HG02852 (cell line): ENCODE data around the gene MAPK14.
"Not testable (repeated sequence)": the region's sequence is repeated elsewhere in the genome, so short reads cannot be mapped to it uniquely, and the experiment has no call there.

ENCODE experiments used
- ATAC-seq: cut with Tn5 transposase; IDR thresholded peaks from one replicate; pipeline ENCODE4 v1.9.1; 2021; ENCODE audit warnings: mild to moderate bottlenecking, moderate library complexity; ENCODE audit not compliant: unreplicated experiment

The MAPK14 gene

GRCh38 chr6:36120979-36121786 is 93.6 kb downstream of the MAPK14 start:
- no peak for ATAC-seq

DNA sequence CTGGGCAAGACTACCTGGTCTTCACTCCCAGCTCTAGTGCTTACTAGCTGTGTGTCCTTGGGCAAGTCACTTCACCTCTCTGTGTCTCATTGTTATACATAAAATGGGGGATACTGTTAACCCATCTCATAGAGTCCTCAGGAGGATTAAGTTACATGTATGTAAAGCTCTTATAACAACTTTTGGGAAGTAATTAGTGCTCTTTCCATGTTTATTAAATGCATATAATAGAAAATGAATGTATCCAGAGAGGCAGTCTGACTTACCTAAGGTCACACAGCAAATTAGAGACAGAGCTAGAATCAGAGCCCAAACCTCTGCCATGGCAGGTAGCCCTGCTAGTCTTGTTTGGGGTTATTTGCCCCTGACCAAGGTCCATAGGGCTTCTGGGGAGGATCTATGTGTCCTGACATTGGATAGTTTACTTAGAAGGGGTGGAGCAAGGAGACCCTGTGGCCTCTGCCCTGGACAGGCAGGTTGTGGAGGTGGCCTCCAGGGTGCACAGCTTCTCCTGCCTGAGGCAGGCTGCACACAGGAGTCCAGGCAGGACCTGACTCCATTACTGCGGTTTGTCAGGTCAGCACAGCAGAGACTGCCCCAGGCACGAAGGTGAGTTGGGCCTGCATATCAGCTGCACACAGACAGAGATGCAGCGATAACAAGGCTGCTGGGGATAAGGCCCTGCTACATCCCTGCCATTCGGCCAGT is 94.3 kb downstream of the MAPK14 start:
- ATAC-seq: no peak

- ATAC-seq: no peak
Observed at GRCh38 chr6:36122495-36123269, 95.1 kb downstream of the MAPK14 start.

DNA sequence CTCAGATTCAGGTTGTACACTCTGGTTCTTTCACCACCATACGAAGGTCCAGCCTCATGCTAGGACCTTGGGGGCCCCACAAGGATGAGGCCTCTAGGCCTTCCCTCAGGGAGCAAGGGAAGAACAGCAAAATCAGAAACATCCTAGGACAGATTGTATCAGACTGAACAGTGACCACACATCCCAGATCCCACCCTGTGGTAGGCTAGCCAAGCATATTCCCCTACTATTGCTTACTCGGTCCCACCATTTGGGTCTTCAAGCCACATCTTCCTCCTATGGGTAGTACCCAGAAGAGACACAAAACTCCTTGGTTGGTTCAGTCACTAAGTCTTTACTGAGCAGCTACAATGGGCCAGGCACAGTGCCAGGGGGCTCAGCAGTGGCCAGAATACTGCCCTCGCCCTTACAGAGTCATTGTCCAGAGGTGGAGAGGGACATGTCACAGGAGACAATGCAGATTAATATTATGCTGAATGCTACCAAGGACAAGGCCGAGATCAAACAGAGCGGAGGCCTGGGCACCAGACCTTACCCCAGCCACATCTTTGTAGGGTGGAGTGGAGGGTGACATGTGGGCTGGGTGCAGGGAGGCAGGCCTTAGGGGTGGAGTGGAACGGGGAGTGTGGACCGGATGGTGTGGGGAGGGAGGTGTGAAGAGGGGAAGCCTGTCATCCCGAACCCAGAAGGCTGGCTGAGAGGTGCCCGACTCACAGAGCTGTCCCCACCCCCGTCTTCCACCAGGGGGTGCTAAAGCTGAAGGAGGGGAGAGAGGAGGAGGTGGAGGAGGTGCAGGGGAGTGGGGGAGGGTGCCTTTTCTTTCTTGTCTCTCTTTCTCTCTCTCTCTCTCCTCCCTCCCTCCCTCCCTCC is 95.9 kb downstream of the MAPK14 start:
- ATAC-seq: peak; percentile 62

GRCh38 chr6:36124346-36124745 is 96.7 kb downstream of the MAPK14 start:
- ATAC-seq: not testable (repeated sequence)

DNA sequence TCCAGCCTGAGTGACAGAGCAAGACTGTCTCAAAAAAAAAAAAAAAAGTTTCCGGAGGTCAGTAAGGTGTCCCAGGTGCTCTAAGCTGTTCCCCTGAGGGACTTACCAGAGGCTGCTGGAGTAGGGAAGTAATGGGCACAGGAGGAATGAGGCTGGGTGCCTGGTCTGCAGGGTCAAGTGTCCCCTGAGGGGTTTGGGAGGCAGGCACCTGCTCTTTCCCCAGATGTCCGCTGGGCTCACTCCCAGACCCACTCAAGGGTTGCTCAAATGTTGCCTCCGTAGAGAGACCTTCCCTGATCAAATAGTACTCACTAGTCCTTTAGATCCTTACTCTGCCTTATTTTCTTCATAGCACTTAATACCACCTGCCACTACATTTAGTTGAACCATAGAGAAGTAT is 97.3 kb downstream of the MAPK14 start:
- no peak for ATAC-seq

DNA sequence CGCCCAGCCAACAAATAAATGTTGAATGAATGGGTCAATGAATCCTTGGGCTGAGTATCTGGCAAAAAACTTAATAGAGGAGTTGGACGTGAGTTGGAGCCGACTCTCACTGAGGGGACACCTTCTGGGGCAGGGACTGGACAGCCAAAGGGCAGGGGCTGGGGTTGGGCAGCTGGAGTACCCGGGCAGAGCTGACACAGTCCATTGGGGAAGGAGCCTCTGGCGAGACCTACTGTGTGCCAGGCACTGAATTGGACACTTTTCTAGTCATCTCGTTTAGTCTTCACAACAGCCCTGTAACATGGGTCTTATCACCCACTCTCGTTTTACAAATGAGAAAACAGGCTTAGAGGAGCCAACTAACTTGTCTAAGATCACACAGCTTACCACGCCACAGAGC is 98.0 kb downstream of the MAPK14 start:
- no peak for ATAC-seq

DNA sequence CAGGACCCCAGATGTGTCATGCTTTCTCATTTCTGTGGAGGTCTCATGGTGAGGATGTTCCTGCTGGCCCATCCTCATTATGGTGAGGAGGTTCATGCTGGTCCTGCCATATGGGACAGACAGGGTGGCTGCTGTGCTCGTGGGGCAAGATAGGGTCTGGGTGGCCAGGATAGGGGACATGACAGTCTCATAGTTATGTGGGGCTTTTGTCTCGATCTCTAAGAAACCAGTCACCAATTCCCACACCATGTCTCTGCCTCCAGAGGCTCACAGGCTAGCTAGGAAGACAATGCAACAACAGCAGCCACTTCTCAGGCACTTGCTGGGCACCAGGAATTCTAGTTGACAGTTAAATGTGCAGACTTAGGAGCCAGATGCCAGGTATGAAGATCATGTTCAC is 98.5 kb downstream of the MAPK14 start:
- ATAC-seq: no peak

- no peak for ATAC-seq
Observed at GRCh38 chr6:36126553-36127458, 99.2 kb downstream of the MAPK14 start.

- ATAC-seq: no peak
Observed at GRCh38 chr6:36127462-36128016, 99.9 kb downstream of the MAPK14 start.

DNA sequence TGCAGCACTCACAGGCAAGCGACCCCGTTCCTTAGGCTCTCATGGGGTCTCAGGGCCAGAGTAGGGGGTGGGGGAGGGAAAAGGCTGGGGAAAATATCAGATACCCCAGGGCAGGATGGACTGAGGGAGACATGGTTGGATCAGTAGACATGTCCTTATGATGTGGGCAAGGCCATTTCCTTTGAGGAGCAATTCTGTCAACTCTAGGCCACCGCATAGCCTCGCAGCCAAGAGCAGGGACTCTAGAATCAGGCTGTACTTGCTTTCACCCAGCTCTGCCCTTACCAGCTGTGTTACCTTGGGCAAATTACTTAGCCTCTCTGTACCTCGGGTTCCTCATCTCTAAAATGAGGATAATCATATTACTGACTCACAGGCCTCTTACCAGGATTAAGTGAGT is 100.5 kb downstream of the MAPK14 start:
- no peak for ATAC-seq

DNA sequence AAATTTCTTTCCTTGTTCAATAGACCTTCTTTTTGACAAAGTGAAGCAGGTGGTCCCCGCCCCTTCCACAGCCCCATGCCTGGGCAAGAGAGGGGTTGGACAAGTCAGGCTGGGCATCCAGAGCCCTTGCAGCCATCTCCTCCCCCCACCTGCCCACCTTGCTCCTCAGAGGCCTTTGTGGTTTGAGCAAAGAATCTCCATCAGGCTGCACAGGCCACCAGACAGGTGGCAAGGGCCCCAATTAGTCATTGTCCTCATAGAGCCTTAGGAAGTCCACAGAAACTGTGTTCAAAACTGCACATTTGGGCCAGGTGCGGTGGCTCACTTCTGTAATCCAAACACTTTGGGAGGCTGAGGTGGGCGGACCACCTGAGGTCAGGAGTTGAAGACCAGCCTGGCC is 101.2 kb downstream of the MAPK14 start:
- ATAC-seq: no peak

- not testable (repeated sequence) for ATAC-seq
Observed at GRCh38 chr6:36129334-36129733, 101.7 kb downstream of the MAPK14 start.

- ATAC-seq: no peak
Observed at GRCh38 chr6:36129941-36130666, 102.5 kb downstream of the MAPK14 start, which contains the start of gene MAPK13. TSS of gene MAPK13 (plus strand) at chr6:36130513. CDS start at chr6:36130583, 70 bp downstream.

DNA sequence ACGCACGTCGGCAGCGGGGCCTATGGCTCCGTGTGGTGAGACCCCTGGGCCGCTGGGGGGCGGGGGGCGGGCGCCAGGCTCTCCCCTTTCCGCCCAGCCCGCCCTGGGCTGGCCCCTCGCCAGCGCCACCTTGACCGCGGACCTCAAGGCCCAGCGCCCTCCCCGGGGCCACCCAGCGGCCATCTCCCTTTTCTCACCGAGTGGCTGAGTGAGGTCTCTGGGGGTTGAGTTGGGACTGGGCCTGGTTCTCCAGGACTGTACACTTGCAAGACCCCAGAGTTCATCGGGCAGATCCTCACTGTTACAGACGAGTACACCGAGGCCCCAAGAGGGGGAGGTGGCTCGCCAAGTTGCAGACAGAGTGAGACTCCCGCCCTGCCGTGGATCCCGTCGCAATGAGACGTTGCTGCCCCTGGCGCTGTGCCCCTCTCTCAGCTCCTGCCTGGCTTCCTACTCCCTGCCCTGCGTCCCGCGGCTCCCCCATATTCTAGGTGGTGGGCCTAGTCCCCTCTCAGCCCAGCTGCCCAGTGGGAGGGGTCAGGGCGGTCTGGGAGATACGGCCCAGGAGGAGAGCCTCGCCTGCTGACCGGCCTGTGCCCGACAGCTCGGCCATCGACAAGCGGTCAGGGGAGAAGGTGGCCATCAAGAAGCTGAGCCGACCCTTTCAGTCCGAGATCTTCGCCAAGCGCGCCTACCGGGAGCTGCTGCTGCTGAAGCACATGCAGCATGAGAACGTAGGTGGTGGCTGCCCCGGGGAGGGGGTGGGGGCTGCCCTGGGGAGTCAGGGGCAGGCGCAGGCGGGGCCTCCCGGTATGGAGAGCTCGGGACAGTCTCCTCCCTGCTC is 103.3 kb downstream of the MAPK14 start:
- ATAC-seq: peak; percentile 37

GRCh38 chr6:36131511-36132245 is 104.1 kb downstream of the MAPK14 start:
- peak; percentile 87 for ATAC-seq
